LNCAP (cell line): ENCODE results near the gene LCAT.

Source experiments
- TF ChIP-seq, protein P1 (sequence below): fragments of 450-650 bp; IDR thresholded peaks from 2 replicates; pipeline ENCODE4 v1.5.1; 2017; ENCODE audit warnings: mild to moderate bottlenecking

Gene LCAT

DNA sequence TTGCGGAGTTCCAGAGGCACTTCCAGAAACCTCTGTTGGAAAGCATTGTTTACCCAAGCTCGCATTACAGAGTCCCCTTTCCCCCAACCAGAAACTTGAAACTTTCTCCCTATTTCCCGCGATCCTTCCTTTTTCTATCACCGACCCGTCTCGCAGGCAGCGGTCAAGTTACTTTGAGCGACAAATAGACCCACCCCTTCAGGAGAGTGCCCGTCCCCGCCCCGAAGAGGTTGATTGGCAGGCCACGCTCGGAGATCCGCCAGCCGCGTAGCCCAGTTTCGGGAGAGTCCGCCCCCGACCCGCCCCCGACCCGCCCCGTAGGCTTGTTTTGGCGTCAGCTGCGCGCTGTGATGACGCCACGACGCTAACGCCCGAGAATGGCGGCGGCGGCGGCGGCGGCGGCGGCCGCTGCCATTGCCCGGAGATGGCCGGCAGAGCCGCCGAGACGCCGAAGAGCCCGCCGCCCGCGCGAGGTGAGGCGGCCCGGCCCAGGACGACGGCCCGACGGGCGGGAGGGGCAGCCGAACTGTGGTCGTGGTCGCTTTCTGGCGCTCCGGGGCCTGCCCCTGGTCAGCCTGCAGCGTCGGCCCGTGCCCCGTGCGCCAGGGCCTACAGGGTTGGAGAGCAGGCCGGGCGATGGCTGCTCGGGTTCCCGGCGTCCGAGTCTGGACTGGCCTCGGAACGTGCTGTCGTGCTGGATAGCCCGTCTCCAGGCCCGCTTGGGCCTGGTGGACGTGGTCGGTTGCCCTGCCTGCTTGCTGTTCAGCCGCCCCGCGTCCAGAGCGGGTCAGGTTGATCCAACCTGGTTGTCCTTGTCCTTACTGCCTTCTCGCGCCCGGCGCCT, 50.8 kb downstream of the LCAT start, which contains the start of gene PSKH1:
Gene PSKH1, plus strand, starts transcription at position 356 of the 844 bp plus-strand sequence. CDS start 15,496 bp downstream, outside the sequence.
- TF ChIP-seq, protein P1, sequence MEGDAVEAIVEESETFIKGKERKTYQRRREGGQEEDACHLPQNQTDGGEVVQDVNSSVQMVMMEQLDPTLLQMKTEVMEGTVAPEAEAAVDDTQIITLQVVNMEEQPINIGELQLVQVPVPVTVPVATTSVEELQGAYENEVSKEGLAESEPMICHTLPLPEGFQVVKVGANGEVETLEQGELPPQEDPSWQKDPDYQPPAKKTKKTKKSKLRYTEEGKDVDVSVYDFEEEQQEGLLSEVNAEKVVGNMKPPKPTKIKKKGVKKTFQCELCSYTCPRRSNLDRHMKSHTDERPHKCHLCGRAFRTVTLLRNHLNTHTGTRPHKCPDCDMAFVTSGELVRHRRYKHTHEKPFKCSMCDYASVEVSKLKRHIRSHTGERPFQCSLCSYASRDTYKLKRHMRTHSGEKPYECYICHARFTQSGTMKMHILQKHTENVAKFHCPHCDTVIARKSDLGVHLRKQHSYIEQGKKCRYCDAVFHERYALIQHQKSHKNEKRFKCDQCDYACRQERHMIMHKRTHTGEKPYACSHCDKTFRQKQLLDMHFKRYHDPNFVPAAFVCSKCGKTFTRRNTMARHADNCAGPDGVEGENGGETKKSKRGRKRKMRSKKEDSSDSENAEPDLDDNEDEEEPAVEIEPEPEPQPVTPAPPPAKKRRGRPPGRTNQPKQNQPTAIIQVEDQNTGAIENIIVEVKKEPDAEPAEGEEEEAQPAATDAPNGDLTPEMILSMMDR, result no peak

DNA sequence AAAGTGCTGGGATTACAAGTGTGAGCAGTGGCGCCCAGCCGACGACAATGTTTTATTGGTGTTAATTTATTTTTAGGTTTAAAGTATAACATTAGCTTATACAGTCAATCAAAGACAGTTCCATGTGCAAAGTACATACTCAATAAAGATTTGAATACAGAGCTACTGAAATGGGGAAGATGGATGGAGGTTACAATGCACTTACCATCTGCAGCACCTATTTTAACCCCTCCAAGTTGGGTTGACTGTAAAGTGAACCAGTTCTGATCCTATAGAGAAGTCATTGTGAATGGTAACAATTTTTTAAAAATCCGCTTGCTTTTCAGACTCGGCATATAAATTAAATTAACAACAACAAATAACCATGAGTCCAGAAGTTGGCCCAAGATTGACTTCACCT, 51.5 kb downstream of the LCAT start:
- TF ChIP-seq, protein P1, result no peak
